HG03342 (cell line): ENCODE results near the gene MYT1.

Experiments used
- ATAC-seq: cut with Tn5 transposase; IDR thresholded peaks from one replicate; pipeline ENCODE4 v1.9.1; 2021; ENCODE audit warnings: mild to moderate bottlenecking, moderate library complexity; ENCODE audit not compliant: unreplicated experiment

The MYT1 gene

DNA sequence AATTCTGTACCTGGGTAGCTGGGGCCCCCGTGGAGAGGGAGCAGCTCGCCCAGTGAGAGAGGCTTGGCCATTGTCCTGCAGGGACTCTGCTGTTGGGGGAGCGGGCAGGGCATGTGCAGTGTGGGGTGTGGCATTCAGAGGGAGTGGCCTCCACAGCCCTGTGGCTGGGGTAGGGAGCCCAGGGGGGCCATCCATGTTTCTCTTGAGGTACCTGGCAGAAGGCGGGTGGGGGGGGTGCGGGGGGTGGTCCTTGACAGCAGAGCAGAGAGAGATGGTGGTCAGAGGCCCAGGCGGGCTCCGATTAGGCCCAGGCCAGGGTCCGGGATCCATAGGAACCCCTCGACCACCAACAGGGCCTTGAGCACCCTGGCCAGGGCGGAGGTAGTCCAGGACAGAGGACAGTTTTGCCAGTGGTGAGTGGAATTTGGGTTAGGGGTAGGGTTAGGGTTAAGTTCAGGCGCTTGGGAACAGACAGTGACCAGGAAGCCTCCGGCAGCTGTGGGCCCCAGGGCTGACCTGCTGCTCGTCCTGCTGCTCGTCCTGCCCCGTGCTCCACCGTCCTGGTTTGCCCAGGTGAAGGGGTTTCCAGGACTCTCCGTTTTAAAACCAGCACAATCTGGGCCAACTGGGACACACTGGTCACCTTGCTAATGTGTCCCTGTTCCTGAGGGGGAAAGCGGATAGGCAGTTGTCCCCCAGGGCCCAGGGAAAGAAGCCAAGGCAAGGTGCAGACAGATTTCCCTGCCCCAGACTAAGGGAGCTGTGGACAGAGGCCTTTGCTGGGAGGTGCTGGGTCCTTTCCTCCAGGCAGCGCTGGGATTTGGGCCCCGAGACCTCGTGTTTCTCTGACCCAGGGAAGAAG, 24.8 kb upstream of the MYT1 start:
- ATAC-seq: no peak

DNA sequence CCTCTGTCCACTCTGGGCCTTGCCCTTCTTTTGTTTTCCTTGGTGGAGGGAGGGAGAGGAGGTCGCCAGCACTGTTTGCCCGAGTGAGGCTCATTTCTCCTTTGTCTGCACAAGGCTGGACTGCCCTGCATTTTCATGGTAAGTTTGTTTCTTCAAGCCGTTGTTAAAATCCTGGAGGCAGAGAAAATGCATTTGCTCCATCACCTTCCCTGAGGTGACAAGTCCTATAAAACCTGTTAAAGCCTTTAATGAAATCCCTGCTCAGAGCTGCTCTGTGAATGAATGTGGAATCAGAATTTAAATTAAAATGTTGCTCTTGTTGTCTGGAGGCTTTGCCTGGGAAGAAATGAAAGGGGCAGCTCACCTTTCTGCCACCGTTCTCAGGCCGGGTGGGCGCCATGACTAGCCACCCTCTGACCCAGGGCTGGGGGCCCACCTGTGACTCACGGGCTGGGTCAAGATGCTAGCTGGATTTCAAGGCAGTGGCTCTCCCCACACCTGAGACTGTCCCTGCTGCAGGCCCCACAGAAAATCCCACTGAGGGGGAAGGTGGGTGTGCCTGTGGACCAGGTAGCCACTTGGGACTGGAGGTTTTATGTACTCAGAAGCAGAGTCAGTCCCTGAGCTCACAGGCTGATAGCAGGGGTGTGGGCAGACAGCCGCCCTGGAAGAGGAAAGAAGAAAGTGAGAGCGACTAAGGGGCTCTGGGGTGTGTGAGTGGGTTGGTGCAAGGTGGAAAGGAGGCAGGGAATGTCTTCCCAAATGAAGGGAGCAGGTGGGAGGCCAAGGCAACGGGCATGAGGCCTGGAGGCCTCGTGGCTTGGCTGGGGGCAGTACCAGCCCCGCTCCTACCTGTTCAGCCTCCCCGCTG, 24.0 kb upstream of the MYT1 start:
- no peak for ATAC-seq

DNA sequence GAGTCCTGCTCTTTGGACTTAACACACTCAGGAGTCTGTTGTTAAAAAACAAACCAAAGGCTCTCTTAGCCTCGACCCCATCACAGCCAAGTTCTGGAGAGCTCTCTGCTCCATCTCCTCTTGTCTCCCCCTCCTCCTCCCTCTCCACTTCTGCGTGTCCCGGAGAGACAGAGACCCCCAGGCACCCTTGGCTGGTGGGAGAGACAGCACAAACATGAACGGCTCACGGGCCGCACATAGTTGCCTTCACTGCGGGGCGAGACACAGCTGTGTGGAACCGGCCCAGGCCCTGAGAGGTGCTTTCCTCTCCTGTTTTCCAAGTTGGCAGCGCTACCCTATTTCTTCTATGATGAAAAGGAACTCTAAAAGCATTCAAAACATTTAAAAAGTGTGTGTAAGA, 23.3 kb upstream of the MYT1 start:
- ATAC-seq: no peak

DNA sequence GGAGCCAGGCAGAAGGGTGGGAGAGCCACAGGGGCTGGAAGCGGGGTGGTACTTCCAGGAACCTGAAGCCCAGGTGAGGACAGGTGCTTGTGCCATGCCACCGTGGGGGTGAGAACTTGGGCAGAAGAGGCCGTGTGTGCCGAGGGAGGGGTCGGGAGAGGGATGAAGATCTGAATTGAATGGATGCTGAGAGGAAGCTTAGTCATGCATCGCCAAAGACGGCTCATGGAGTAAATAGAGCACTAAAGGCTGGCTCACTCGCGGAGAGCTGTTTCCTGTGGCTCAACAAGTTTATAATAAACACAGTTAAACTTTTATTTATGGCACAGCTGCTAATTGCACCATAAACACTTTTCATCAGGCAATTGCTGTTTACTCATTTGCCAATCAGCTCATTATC, 21.7 kb upstream of the MYT1 start:
- ATAC-seq: no peak

DNA sequence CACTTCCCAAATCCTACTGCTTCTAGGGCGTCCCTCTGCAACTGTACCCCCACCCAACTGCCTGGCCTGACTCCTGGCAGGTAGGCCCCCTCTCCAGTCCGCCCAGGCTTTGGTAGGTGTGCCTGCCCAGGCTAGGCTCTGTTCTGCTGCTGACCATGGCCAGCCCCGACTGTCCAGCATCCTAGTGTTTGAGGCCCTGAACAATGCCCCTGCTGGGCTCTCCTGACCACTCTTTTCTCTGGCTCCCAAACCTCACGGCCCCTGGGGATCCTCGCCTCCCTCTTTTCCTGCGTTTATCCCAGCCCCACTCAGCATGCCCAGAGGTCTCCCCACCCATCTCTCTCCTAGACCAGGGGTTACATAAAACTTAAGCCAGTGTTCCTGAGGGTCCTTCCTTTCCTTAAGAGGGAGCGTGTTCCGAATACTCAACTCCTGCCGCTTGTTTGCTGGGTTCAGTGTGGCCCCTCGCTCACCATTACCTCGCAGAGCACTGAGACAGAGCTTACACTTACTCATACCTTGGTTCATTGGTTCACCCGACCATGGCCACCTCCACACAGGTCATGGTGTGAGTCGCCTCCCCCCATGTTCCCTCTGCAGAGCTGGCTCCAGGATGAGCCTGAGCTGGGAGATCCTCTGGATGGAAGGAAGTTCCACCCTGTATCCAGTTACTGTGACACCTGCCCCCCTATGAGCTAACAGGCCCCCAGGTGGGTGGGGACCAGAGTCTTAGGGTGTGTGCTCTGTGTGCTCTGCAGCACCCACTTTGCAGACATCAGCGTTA, 21.0 kb upstream of the MYT1 start:
- no peak for ATAC-seq

DNA sequence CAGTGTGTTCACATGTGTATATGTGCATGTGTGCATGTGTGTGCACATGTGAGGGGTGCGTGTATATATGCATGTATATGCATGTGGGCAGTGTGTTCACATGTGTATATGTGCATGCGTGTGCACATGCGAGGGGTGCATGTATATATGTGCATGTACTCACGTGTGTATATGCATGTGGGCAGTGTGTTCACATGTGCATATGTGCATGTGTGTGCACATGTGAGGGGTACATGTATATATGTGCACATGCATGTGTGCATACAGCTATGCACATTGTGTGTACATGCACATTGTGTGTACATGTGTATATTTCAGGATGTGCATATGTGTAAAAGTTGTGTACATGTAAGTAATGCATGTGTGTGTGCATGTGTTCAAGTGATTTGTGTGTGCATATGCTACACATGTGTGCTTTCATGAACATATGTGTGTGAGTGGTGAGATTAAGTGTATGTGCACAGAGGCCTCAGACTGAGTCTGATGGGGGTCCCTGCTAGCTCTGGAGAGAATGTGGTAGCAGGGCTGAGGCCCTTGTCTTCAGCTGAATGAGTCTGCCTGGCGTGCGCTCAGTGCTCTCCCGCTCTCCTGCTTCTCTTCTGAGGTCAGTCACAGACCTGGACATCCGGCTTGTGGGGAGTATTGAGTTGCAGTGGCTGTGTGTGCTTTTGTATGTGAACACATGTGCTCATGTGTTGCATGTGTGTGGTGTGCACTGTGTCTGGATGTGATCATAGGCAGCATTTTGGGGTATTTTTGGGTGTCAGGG, 19.9 kb upstream of the MYT1 start:
- no peak for ATAC-seq

DNA sequence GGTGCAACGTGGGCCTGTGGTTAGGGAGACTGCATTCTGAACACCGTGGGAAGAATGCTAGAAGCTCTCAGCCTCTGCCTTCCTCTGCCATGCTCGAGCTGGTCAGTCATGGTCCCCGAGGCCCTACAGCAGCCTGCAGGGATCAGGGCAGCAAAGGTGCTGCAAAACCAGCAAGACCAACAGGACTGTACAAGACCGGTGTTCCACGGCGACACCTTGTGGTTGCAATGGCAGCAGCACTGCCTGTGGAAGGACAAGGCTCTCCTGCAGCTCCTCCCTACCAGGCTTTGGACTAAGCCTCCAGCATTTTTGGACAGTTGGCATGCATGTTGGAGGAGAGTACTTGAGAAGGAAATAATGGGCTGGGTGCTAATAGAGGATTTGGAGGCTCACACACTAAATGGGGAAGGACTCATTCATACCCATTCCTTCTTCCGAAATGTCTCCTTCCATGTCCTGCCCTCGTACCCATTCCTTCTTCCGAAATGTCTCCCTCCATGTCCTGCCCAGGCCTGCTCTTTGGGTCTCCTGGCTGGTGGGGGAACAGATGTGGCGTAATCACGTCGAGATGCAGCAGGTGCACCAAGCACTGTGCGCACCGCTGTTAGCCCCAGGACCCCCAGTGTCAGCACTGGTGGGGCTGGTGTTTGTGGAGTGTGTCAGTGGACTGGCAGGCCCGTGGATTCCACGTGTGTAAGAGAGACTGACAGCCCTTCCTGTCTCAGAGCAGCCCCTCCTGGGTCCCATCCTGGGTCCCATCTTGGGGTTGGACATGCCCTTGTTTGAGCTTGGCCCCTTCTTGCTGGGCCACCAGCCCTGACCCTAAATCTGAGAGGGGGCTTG, 18.6 kb upstream of the MYT1 start:
- no peak for ATAC-seq

DNA sequence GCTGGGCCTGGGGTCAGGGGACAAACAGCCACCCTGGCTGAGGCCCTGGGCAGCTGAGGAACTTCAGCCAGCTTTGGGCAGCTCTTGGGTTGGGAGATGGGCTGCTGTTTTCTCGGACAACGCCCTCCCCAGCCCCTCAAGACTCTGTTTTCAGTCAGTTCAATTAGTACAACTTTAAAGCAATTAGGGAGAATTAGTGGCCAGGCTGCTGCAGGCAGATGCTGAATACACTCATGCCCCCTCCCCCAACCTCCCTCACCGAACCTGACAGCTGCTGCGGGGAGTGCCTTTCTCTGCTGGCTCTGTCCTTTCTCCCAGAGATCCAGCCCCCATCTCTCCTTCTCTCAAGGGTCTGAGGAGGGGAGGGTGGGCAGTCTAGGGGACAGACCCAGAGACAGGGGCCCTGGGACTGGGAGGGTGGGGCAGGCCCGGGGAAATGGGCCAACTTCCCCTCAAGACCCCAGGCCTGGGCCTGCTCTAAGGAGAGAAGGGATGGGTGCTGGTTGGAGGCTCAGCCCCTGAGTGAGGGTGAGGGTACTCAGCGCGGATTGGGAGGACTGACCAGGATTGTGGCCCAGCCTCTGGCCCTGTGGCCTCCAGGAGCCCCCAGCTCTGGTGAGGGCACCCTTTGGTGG, 17.8 kb upstream of the MYT1 start:
- ATAC-seq: no peak

DNA sequence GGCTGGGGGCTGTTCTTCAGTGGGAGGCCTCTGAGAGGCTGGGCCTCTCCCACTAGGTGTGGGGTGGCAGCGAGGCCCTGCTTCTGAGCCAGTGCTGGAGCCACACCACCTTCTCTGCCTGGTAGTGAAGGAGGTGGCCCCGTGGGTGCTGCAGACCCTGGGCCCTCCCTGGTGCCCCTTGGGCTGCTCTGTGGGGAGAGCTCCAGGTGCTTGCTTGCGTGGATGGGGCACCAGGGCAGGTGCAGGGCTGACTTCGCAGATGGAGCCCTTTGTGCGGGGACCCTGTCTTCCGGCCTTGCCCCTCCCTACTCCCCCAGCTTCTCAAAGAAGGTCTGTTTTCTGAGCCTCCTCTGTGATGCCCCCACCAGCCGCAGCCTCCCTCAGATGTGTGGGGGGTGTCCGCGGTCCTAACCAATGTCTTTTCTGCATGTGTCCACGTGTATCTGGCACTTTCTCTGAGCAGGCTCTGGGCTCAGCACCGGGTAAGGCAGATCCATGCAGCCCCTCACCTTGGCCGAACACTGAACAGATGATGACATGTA, 17.2 kb upstream of the MYT1 start:
- ATAC-seq: no peak

DNA sequence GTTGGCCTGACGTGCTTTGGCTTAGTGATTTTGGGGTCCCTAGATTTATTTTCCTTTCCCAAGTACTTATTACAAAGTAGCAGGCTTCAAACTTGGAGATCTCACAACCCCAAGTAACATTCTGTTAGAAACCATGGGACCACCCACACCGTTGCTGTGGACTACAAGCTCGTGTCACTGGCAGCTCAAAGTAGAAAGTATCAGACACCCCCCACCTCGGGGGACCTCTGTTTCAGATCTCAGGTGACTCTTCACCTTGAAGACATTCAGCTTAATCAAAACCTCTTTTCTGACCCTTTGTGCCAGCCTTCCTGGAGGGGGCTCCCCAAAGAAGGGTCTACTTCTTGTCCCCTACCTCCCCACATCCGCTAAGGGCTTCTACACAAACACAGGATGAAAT, 15.7 kb upstream of the MYT1 start:
- no peak for ATAC-seq

DNA sequence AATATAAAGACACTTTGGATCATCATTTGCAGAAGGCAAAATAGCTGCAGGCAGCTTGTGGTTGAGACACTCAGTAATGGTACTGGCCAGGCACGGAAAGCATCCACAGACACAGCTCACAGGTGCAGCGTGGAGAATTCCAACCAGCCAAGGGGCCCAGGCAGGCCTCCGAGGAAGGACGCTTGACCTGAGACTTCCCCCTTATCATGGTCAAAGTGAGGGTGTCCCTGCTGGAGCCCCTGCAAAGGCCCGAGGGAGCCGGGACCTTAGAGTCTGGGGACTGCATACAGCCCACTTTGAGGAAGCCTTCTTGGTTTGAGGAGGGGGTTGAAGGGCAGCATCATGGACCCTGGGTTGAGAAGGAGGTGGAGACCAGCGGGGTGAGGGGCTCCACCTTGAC, 15.1 kb upstream of the MYT1 start:
- no peak for ATAC-seq

DNA sequence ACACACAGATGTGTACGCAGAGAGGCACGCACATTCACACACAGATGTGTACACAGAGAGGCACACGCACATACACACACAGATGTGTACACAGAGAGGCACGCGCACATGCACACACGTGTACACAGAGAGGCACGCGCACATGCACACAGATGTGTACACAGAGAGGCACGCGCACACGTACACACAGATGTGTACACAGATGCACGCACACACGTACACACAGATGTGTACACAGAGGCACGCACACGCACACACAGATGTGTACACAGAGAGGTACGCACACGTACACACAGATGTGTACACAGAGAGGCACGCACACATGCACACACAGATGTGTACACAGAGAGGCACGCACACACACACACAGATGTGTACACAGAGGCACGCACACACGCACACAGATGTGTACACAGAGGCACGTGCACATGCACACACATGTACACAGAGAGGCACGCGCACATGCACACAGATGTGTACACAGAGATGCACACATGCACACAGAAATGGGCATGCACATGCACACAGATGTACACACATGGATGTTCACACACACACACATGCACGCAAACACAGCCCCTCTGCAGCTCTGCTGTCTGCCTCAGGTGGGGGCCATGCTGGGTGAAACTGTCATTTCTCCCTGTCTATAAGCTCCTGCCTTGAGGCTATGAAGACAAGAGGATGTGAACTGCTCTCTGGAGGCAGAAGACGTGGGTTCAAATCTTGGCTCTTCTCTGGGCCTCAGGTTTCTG, 14.3 kb upstream of the MYT1 start:
- no peak for ATAC-seq

DNA sequence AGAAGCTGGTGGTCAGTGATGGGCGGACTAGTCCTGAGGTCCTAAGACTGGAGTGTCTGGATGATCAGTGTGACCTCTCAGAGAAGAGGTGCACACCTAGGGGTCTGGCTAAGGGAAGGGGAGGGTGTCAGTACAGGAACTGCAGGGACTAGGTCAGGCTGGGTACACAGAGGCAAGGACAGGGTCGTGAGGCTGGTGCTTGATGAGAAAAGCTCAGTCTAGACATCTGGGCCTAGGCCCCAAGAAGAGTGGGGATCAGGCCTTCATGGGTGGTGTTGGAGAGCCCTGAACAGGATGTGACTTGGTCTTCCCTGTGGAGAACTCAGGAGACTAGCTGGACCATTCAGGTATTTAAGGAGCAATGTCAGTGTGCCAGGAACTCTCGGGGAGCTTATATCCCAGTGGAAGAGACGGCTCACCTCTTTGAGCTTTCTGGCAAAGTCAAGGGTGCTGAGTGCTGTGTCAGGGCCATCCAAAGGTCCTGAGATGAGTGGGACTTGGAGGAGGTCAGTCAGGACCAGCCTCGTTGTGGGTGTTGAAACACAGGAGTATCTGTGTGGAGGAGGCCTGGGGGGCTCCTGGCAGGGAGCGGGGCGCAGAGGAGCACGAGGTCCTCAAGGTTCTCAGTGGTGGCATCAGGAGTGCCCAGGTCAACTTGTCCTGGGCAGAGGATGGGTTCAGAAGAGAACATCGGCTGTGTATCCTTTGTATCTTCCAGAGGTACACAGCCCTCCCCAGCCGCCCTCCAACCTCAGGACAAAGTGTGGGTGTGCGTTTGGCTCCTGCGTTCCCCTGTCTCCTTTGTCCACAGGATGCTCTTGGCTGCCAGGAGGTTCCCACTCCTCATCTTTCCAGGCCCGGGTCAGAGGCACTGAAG, 13.3 kb upstream of the MYT1 start:
- no peak for ATAC-seq

DNA sequence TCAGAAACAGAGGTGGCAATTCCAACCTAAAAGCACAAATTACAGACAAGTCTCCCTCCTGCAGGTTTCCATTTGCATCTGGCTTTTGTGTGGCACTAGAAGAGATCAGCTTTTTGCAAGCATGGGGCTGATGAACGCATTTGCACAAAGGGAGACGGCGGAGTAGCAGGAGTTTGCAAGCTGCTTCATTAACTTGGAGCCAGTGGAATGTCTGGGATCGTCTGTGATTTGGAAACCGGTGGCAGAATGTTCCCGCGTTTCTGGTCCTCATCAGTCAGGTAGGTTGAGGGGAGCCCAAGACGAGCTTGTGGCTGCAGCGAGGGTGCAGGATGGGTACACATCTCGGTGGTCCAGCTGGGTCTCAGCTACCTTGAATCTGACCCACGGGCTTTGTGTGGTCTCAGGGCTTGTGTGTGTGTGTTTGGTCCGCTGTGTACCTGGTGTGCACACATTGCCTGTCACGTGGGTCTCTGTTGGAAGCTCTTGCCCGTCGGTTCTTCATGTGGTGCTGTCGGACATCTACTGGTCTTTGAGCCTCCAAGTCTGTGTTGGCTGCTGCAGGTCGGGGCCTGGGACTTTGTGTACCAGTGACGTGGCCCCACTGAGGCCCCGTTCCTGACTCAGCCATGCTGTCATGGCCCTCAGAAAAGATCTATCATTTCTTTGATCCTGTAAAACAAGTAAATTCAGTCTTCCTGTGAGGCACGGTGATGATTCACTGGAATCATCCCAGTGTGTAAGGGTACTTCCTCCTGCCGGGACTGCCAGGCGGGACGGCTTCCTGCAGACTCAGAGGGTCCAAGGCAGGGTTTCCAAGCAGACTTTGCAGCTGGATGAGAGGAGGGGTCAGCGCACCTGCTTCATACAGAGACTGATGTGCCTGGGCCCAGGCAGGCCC, 12.4 kb upstream of the MYT1 start:
- no peak for ATAC-seq

DNA sequence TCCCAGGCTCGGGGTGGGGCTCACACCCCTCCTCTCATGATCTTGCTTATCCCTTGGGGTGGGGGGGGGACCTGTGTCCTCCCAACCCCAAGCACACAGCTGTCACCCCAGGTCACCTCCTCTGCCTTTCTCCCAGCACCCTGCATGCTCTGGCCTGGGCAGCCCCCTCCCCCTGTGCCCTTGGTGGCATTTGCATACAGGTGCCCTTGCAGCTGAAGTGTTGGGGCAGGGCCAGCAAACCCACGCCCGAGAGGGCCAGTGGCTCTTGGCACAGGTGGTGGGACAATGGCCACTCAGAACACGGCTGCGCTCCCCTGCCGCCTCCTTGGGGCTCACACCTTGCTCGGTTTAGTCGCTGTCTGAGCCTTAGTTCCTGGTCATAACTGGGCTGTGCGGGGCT, 11.3 kb upstream of the MYT1 start:
- ATAC-seq: no peak

DNA sequence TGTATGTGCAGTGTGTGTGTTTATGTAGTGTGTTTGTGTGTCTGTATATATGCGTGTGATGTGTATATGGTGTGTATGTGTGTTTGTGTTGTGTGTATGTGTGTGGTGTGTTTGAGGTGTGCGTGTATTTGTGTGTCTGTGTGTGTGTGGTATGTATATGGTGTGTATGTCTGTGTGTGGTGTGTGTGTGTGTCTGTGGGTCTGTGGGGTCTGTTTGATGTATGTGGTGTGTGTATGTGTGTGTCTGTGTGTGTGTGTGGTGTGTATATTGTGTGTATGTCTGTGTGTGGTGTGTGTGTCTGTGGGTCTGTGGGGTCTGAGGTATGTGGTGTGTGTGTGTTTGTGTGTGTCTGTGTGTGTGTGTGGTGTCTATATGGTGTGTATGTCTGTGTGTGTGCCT, 10.8 kb upstream of the MYT1 start:
- no peak for ATAC-seq
